HepG2 (cell line): Measurements from ENCODE around the gene ABHD3. TPM values are rescaled to one million over a fixed set of nuclear protein-coding genes. Genes with fewer than 3 reads are reported as not detected.
A peak's percentile ranks its signal among the peaks of the same experiment; 100 is the strongest.

ENCODE experiments used
- FOXA3 ChIP-seq: IDR thresholded peaks from 2 replicates; pipeline ENCODE4 v1.6.1; 2016; ENCODE audit warnings: missing genetic modification reagents, missing compliant biosample characterization
- KLF6 ChIP-seq: IDR thresholded peaks from 2 replicates; pipeline ENCODE4 v1.8.0; 2016; ENCODE audit warnings: missing biosample characterization, missing genetic modification reagents
- MED1 ChIP-seq: sonication (generic); formaldehyde crosslinking; IDR thresholded peaks from 2 replicates; pipeline ENCODE4 v1.4.0; 2020; ENCODE audit warnings: missing genetic modification reagents
- NR2F6 ChIP-seq, 2 experiments: IDR thresholded peaks; 2 replicates each; pipeline ENCODE4 v1.6.1; 2016; ENCODE audit warnings: antibody characterized with exemption in 1 of 2, mild to moderate bottlenecking in 1 of 2
- PRDM15 ChIP-seq: sonication (generic); formaldehyde crosslinking; IDR thresholded peaks from 2 replicates; pipeline ENCODE4 v1.4.0; 2020; ENCODE audit warnings: missing genetic modification reagents
- RAD51 ChIP-seq: fragments of 450-650 bp; IDR thresholded peaks from 2 replicates; pipeline ENCODE4 v1.6.1; 2016; ENCODE audit warnings: borderline replicate concordance
- ZNF678 ChIP-seq: sonication (generic); formaldehyde crosslinking; IDR thresholded peaks from 2 replicates; pipeline ENCODE4 v1.4.0; 2020; ENCODE audit warnings: mild to moderate bottlenecking, missing genetic modification reagents
- polyA plus RNA-seq, 8 experiments: library from polyadenylated mRNA; depleted of rRNA in 3 of 8; stranded (reverse) in 7 of 8; unstranded in 1 of 8; fragments of >200 nt; fragmentation: Illumina TruSeq in 4 of 8; extraction: Trizol in 4 of 8; gene quantifications; 2 replicates each; pipeline versions ENCODE4 v1.2.1 to v1.2.3, GENCODE V29; 2011 to 2016; ENCODE audit warnings: low read depth in 4 of 8, missing spikeins in 1 of 8, mixed read lengths in 1 of 8; ENCODE audit not compliant: insufficient read depth in 1 of 8
- total RNA-seq, 5 experiments: library from RNA; depleted of rRNA; stranded (reverse); fragments of >200 nt; fragmentation: Illumina TruSeq; extraction: Trizol; gene quantifications; 2 replicates each; pipeline ENCODE4 v1.2.3, GENCODE V29; 2016; ENCODE audit warnings: low read depth in 1 of 5
- TF ChIP-seq, protein P1 (sequence below): sonication (generic); formaldehyde crosslinking; IDR thresholded peaks from 2 replicates; pipeline ENCODE4 v1.4.0; 2020; ENCODE audit warnings: missing genetic modification reagents
- TF ChIP-seq, protein P2 (sequence below): sonication (generic); formaldehyde crosslinking; IDR thresholded peaks from 2 replicates; pipeline ENCODE4 v1.5.0; 2020; ENCODE audit warnings: mild to moderate bottlenecking, low read depth, missing genetic modification reagents, borderline replicate concordance
- TF ChIP-seq, protein P3 (sequence below): sonication (generic); formaldehyde crosslinking; IDR thresholded peaks from 2 replicates; pipeline ENCODE4 v1.9.0; 2021; ENCODE audit warnings: mild to moderate bottlenecking, missing genetic modification reagents
- TF ChIP-seq, protein P4 (sequence below): sonication (generic); formaldehyde crosslinking; IDR thresholded peaks from 2 replicates; pipeline ENCODE4 v1.5.0; 2020; ENCODE audit warnings: missing genetic modification reagents

The ABHD3 gene
- total and polyA plus RNA-seq, 2 of the 13 experiments (the other 11 are each of a cell fraction or from before 2014, with no cell fraction given): 32.1 to 40.2 TPM

GRCh38 chr18:21686282-21687105 is 18.1 kb downstream of the ABHD3 start (continued):
- TF ChIP-seq PRDM15 (CRISPR knock-in tag): no peak
- TF ChIP-seq, protein P1, sequence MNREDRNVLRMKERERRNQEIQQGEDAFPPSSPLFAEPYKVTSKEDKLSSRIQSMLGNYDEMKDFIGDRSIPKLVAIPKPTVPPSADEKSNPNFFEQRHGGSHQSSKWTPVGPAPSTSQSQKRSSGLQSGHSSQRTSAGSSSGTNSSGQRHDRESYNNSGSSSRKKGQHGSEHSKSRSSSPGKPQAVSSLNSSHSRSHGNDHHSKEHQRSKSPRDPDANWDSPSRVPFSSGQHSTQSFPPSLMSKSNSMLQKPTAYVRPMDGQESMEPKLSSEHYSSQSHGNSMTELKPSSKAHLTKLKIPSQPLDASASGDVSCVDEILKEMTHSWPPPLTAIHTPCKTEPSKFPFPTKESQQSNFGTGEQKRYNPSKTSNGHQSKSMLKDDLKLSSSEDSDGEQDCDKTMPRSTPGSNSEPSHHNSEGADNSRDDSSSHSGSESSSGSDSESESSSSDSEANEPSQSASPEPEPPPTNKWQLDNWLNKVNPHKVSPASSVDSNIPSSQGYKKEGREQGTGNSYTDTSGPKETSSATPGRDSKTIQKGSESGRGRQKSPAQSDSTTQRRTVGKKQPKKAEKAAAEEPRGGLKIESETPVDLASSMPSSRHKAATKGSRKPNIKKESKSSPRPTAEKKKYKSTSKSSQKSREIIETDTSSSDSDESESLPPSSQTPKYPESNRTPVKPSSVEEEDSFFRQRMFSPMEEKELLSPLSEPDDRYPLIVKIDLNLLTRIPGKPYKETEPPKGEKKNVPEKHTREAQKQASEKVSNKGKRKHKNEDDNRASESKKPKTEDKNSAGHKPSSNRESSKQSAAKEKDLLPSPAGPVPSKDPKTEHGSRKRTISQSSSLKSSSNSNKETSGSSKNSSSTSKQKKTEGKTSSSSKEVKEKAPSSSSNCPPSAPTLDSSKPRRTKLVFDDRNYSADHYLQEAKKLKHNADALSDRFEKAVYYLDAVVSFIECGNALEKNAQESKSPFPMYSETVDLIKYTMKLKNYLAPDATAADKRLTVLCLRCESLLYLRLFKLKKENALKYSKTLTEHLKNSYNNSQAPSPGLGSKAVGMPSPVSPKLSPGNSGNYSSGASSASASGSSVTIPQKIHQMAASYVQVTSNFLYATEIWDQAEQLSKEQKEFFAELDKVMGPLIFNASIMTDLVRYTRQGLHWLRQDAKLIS (CRISPR knock-in tag): no peak
- TF ChIP-seq, protein P2, sequence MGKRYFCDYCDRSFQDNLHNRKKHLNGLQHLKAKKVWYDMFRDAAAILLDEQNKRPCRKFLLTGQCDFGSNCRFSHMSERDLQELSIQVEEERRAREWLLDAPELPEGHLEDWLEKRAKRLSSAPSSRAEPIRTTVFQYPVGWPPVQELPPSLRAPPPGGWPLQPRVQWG (CRISPR knock-in tag): no peak
- no peak for TF ChIP-seq KLF6 (CRISPR knock-in tag)
- TF ChIP-seq NR2F6 (IDR thresholded peaks at IDR 0.05): peak; percentile 50
- TF ChIP-seq NR2F6 (CRISPR knock-in tag; IDR thresholded peaks at IDR 0.05): peak; percentile 62
- TF ChIP-seq, protein P3, sequence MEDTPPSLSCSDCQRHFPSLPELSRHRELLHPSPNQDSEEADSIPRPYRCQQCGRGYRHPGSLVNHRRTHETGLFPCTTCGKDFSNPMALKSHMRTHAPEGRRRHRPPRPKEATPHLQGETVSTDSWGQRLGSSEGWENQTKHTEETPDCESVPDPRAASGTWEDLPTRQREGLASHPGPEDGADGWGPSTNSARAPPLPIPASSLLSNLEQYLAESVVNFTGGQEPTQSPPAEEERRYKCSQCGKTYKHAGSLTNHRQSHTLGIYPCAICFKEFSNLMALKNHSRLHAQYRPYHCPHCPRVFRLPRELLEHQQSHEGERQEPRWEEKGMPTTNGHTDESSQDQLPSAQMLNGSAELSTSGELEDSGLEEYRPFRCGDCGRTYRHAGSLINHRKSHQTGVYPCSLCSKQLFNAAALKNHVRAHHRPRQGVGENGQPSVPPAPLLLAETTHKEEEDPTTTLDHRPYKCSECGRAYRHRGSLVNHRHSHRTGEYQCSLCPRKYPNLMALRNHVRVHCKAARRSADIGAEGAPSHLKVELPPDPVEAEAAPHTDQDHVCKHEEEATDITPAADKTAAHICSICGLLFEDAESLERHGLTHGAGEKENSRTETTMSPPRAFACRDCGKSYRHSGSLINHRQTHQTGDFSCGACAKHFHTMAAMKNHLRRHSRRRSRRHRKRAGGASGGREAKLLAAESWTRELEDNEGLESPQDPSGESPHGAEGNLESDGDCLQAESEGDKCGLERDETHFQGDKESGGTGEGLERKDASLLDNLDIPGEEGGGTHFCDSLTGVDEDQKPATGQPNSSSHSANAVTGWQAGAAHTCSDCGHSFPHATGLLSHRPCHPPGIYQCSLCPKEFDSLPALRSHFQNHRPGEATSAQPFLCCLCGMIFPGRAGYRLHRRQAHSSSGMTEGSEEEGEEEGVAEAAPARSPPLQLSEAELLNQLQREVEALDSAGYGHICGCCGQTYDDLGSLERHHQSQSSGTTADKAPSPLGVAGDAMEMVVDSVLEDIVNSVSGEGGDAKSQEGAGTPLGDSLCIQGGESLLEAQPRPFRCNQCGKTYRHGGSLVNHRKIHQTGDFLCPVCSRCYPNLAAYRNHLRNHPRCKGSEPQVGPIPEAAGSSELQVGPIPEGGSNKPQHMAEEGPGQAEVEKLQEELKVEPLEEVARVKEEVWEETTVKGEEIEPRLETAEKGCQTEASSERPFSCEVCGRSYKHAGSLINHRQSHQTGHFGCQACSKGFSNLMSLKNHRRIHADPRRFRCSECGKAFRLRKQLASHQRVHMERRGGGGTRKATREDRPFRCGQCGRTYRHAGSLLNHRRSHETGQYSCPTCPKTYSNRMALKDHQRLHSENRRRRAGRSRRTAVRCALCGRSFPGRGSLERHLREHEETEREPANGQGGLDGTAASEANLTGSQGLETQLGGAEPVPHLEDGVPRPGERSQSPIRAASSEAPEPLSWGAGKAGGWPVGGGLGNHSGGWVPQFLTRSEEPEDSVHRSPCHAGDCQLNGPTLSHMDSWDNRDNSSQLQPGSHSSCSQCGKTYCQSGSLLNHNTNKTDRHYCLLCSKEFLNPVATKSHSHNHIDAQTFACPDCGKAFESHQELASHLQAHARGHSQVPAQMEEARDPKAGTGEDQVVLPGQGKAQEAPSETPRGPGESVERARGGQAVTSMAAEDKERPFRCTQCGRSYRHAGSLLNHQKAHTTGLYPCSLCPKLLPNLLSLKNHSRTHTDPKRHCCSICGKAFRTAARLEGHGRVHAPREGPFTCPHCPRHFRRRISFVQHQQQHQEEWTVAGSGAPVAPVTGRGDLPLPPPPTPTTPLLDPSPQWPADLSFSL (CRISPR knock-in tag): no peak
- TF ChIP-seq FOXA3: peak; percentile 76
- no peak for TF ChIP-seq ZNF678 (CRISPR knock-in tag)
- no peak for TF ChIP-seq RAD51
- peak; percentile 84 for TF ChIP-seq MED1 (CRISPR knock-in tag)
- TF ChIP-seq, protein P4, sequence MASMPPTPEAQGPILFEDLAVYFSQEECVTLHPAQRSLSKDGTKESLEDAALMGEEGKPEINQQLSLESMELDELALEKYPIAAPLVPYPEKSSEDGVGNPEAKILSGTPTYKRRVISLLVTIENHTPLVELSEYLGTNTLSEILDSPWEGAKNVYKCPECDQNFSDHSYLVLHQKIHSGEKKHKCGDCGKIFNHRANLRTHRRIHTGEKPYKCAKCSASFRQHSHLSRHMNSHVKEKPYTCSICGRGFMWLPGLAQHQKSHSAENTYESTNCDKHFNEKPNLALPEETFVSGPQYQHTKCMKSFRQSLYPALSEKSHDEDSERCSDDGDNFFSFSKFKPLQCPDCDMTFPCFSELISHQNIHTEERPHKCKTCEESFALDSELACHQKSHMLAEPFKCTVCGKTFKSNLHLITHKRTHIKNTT (CRISPR knock-in tag): no peak
